ENCODE data around the gene ASH1L.
A peak's percentile ranks its signal among the peaks of the same experiment; 100 is the strongest.
"Not testable (repeated sequence)": the region's sequence is repeated elsewhere in the genome, so short reads cannot be mapped to it uniquely, and the experiment has no call there.

ASH1L gene

DNA sequence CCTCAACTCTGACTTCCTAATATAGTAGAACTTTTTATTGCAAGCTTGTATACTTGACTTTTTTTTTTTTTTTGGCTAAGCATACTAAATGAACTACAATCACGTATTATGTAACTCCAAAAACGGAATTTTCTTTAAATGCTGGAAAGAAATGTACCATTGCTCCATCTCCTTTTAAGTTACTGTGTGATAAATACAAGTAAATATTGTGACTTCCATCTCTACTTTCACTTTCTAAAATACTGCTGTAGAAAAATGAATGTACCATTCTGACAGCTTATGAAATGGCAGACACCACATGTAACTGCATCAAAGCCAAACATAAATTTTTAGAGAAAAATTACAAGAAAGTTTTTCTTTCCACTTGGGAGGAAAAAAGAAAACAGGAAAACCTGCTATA is 54.7 kb downstream of the ASH1L start (continued):
- TF ChIP-seq, protein P1, sequence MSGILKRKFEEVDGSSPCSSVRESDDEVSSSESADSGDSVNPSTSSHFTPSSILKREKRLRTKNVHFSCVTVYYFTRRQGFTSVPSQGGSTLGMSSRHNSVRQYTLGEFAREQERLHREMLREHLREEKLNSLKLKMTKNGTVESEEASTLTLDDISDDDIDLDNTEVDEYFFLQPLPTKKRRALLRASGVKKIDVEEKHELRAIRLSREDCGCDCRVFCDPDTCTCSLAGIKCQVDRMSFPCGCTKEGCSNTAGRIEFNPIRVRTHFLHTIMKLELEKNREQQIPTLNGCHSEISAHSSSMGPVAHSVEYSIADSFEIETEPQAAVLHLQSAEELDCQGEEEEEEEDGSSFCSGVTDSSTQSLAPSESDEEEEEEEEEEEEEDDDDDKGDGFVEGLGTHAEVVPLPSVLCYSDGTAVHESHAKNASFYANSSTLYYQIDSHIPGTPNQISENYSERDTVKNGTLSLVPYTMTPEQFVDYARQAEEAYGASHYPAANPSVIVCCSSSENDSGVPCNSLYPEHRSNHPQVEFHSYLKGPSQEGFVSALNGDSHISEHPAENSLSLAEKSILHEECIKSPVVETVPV (CRISPR knock-in tag; IDR thresholded peaks at IDR 0.05) = no peak
- TF ChIP-seq CSDC2 (CRISPR knock-in tag; IDR thresholded peaks at IDR 0.05) (no peak), RARB (CRISPR knock-in tag; IDR thresholded peaks at IDR 0.05) (no peak), ZC3H10 (CRISPR knock-in tag; IDR thresholded peaks at IDR 0.05) (no peak)
- TF ChIP-seq, protein P2, sequence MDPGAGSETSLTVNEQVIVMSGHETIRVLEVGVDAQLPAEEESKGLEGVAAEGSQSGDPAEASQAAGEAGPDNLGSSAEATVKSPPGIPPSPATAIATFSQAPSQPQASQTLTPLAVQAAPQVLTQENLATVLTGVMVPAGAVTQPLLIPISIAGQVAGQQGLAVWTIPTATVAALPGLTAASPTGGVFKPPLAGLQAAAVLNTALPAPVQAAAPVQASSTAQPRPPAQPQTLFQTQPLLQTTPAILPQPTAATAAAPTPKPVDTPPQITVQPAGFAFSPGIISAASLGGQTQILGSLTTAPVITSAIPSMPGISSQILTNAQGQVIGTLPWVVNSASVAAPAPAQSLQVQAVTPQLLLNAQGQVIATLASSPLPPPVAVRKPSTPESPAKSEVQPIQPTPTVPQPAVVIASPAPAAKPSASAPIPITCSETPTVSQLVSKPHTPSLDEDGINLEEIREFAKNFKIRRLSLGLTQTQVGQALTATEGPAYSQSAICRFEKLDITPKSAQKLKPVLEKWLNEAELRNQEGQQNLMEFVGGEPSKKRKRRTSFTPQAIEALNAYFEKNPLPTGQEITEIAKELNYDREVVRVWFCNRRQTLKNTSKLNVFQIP (CRISPR knock-in tag; IDR thresholded peaks at IDR 0.05; ENCODE audit: borderline replicate concordance, low read depth) = no peak

DNA sequence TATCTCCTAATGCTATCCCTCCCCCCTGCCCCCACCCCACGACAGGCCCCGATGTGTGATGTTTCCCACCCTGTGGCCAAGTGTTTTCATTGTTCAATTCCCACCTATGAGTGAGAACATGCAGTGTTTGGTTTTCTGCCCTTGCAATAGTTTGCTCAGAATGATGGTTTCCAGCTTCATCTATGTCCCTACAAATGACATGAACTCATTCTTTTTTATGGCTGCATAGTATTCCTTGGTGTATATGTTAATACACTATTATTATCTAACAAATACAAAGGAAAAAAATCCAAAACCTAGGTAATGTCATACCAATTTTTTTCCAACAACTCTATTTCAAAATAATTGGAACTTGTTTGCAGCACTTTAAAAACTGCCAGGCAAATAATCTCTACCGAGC is 56.6 kb downstream of the ASH1L start:
- not testable (repeated sequence) for ATAC-seq

DNA sequence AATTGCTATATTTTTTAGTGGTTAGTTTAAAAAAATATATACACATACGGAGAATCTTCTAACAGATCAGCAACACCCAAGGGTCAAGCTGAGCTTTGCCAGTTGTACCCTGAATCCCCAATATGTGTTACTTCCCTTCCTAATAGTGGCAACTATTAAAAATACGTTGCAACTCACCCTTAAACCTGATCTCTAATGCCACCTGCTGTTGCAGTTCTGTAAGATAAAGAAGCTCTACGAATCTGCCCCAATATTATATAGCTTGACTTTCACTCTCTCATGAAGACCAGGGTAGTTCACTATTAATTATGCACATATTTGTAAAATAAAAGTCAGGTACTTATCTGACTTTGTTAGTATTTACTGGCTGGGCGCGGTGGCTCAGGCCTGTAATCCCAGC is 58.4 kb downstream of the ASH1L start:
- peak; percentile 91 for ATAC-seq
- TF ChIP-seq PPARA (CRISPR knock-in tag; IDR thresholded peaks at IDR 0.05; ENCODE audit: borderline replicate concordance) = no peak
- TF ChIP-seq OSR1 (CRISPR knock-in tag; IDR thresholded peaks at IDR 0.05) = no peak
- TF ChIP-seq RARB (CRISPR knock-in tag; IDR thresholded peaks at IDR 0.05) = no peak
- TF ChIP-seq, protein P3, sequence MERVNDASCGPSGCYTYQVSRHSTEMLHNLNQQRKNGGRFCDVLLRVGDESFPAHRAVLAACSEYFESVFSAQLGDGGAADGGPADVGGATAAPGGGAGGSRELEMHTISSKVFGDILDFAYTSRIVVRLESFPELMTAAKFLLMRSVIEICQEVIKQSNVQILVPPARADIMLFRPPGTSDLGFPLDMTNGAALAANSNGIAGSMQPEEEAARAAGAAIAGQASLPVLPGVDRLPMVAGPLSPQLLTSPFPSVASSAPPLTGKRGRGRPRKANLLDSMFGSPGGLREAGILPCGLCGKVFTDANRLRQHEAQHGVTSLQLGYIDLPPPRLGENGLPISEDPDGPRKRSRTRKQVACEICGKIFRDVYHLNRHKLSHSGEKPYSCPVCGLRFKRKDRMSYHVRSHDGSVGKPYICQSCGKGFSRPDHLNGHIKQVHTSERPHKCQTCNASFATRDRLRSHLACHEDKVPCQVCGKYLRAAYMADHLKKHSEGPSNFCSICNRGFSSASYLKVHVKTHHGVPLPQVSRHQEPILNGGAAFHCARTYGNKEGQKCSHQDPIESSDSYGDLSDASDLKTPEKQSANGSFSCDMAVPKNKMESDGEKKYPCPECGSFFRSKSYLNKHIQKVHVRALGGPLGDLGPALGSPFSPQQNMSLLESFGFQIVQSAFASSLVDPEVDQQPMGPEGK (CRISPR knock-in tag; IDR thresholded peaks at IDR 0.05; ENCODE audit: borderline replicate concordance) = no peak
- TF ChIP-seq CSDC2 (CRISPR knock-in tag; IDR thresholded peaks at IDR 0.05) = no peak
- no peak for TF ChIP-seq ESRRG (CRISPR knock-in tag; IDR thresholded peaks at IDR 0.05)
- TF ChIP-seq, protein P4, sequence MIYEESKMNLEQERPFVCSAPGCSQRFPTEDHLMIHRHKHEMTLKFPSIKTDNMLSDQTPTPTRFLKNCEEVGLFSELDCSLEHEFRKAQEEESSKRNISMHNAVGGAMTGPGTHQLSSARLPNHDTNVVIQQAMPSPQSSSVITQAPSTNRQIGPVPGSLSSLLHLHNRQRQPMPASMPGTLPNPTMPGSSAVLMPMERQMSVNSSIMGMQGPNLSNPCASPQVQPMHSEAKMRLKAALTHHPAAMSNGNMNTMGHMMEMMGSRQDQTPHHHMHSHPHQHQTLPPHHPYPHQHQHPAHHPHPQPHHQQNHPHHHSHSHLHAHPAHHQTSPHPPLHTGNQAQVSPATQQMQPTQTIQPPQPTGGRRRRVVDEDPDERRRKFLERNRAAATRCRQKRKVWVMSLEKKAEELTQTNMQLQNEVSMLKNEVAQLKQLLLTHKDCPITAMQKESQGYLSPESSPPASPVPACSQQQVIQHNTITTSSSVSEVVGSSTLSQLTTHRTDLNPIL (CRISPR knock-in tag; IDR thresholded peaks at IDR 0.05; ENCODE audit: low read depth) = no peak
- no peak for TF ChIP-seq GLIS3 (CRISPR knock-in tag; IDR thresholded peaks at IDR 0.05)
- TF ChIP-seq, protein P1 (CRISPR knock-in tag; IDR thresholded peaks at IDR 0.05) = no peak

DNA sequence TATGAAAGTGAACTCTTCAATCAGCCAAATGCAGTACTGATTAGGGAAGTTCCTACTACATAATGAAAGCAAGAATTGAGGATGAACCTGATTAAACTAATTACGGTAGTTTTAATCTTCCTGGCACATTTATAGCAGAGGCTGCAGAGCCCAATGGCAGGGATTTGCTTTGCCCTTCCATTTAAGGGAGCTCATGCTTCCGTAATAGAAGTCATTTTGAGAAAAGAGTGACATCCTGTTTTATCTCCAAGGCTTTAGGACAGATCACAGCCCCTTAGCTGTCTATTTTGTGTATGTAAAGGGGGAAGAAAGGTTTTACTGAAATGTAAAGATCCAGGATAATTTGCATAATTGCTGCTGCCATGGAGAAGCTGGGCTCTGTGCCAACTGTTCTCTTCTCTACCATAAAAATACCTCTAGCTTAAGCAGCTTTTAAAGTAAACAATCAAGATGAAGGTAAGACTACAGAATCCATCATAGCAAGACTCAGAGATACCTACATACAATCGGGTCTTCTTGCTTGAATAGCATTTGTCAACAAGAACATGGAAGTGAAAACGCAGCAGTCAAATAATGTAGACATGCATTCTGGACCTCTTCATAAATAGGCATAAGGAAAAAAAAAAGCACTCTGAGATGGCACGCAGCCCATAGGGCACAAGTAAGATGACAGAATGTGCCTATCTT is 62.5 kb downstream of the ASH1L start:
- peak; percentile 41 for ATAC-seq
- TF ChIP-seq, protein P3 (CRISPR knock-in tag; IDR thresholded peaks at IDR 0.05; ENCODE audit: borderline replicate concordance) = no peak
- TF ChIP-seq ISL1 (CRISPR knock-in tag; IDR thresholded peaks at IDR 0.05) = no peak
- no peak for TF ChIP-seq ARNTL (CRISPR knock-in tag; IDR thresholded peaks at IDR 0.05; ENCODE audit: borderline replicate concordance, low read depth)
- TF ChIP-seq, protein P1 (CRISPR knock-in tag; IDR thresholded peaks at IDR 0.05) = no peak
- TF ChIP-seq, protein P5, sequence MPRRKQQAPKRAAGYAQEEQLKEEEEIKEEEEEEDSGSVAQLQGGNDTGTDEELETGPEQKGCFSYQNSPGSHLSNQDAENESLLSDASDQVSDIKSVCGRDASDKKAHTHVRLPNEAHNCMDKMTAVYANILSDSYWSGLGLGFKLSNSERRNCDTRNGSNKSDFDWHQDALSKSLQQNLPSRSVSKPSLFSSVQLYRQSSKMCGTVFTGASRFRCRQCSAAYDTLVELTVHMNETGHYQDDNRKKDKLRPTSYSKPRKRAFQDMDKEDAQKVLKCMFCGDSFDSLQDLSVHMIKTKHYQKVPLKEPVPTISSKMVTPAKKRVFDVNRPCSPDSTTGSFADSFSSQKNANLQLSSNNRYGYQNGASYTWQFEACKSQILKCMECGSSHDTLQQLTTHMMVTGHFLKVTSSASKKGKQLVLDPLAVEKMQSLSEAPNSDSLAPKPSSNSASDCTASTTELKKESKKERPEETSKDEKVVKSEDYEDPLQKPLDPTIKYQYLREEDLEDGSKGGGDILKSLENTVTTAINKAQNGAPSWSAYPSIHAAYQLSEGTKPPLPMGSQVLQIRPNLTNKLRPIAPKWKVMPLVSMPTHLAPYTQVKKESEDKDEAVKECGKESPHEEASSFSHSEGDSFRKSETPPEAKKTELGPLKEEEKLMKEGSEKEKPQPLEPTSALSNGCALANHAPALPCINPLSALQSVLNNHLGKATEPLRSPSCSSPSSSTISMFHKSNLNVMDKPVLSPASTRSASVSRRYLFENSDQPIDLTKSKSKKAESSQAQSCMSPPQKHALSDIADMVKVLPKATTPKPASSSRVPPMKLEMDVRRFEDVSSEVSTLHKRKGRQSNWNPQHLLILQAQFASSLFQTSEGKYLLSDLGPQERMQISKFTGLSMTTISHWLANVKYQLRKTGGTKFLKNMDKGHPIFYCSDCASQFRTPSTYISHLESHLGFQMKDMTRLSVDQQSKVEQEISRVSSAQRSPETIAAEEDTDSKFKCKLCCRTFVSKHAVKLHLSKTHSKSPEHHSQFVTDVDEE (CRISPR knock-in tag; IDR thresholded peaks at IDR 0.05) = no peak
- no peak for TF ChIP-seq CSDC2 (CRISPR knock-in tag; IDR thresholded peaks at IDR 0.05)
- TF ChIP-seq TCF4 (CRISPR knock-in tag; IDR thresholded peaks at IDR 0.05; ENCODE audit: borderline replicate concordance) = no peak
- no peak for TF ChIP-seq GLIS3 (CRISPR knock-in tag; IDR thresholded peaks at IDR 0.05)
- TF ChIP-seq PPARA (CRISPR knock-in tag; IDR thresholded peaks at IDR 0.05; ENCODE audit: borderline replicate concordance) = no peak
- no peak for TF ChIP-seq TOX (CRISPR knock-in tag; IDR thresholded peaks at IDR 0.05; ENCODE audit: borderline replicate concordance)
- no peak for TF ChIP-seq ZNF70 (CRISPR knock-in tag; IDR thresholded peaks at IDR 0.05)
- TF ChIP-seq ZNF8 (CRISPR knock-in tag; IDR thresholded peaks at IDR 0.05) = no peak
- TF ChIP-seq OSR1 (CRISPR knock-in tag; IDR thresholded peaks at IDR 0.05) = no peak

All from SK-N-SH treated with all-trans-retinoic acid at 6 μM for 48 hours (cell line).